Neuronal stem cell (in vitro differentiated cells): Measurements from ENCODE around the gene SERPIND1.

Source experiments
- DNase-seq: peaks from one replicate; pipeline ENCODE4 v3.0.0-alpha.2; 2013; ENCODE audit warnings: low spot score
- H2AFZ ChIP-seq: one replicate; pipeline ENCODE4 v1.6.1; 2013; ENCODE audit warnings: mild to moderate bottlenecking, low read length, inconsistent platforms
- H2AK5ac ChIP-seq: 2 replicates; pipeline ENCODE4 v1.6.1; 2013; ENCODE audit warnings: low read depth, mild to moderate bottlenecking, inconsistent platforms, low read length, moderate library complexity, mixed read lengths
- H2BK120ac ChIP-seq: 2 replicates; pipeline ENCODE4 v1.6.1; 2013; ENCODE audit warnings: low read depth, mild to moderate bottlenecking, inconsistent platforms, low read length, moderate library complexity, mixed read lengths
- H2BK12ac ChIP-seq: one replicate; pipeline ENCODE4 v1.6.1; 2013; ENCODE audit warnings: low read length, inconsistent platforms
- H2BK15ac ChIP-seq: 2 replicates; pipeline ENCODE4 v1.6.1; 2013; ENCODE audit warnings: mild to moderate bottlenecking, low read length, inconsistent platforms, mixed read lengths
- H2BK5ac ChIP-seq: one replicate; pipeline ENCODE4 v1.6.1; 2013; ENCODE audit warnings: inconsistent platforms, mild to moderate bottlenecking, low read length, moderate library complexity
- H3K14ac ChIP-seq: one replicate; pipeline ENCODE4 v1.6.1; 2013; ENCODE audit warnings: low read length, inconsistent platforms
- H3K18ac ChIP-seq: 2 replicates; pipeline ENCODE4 v1.6.1; 2013; ENCODE audit warnings: low read length, inconsistent platforms
- H3K23ac ChIP-seq: 2 replicates; pipeline ENCODE4 v1.6.1; 2013; ENCODE audit warnings: low read depth, mild to moderate bottlenecking, mixed read lengths, low read length, inconsistent platforms; ENCODE audit not compliant: poor library complexity
- H3K27ac ChIP-seq: replicated peaks from 3 replicates; pipeline ENCODE4 v1.5.1; 2013; ENCODE audit warnings: low read length, inconsistent platforms
- H3K27me3 ChIP-seq, 3 experiments: 2 replicates each; pipeline ENCODE4 v1.6.1; 2013; ENCODE audit warnings: low read length in 3 of 3, mild to moderate bottlenecking in 2 of 3, inconsistent platforms in 1 of 3, low read depth in 1 of 3, mixed read lengths in 1 of 3, moderate library complexity in 1 of 3; ENCODE audit not compliant: control insufficient read depth in 3 of 3, insufficient read depth in 3 of 3
- H3K36me3 ChIP-seq, 2 donors: replicated peaks in 1 of 2; 2 replicates each; pipeline ENCODE4 v1.6.1; 2013; ENCODE audit warnings: low read length in 2 of 2; ENCODE audit not compliant: control insufficient read depth in 2 of 2, insufficient read depth in 2 of 2
- H3K4ac ChIP-seq: 2 replicates; pipeline ENCODE4 v1.6.1; 2013; ENCODE audit warnings: inconsistent platforms, mild to moderate bottlenecking, low read length, moderate library complexity
- H3K4me1 ChIP-seq, 2 donors: 1 replicate in 1 of 2; 2 replicates in 1 of 2; pipeline ENCODE4 v1.6.1; 2013; ENCODE audit warnings: low read length in 2 of 2, low read depth in 1 of 2; ENCODE audit not compliant: control insufficient read depth in 2 of 2, insufficient read depth in 1 of 2
- H3K4me2 ChIP-seq: one replicate; pipeline ENCODE4 v1.6.1; 2013; ENCODE audit warnings: mild to moderate bottlenecking, low read length, inconsistent platforms; ENCODE audit not compliant: insufficient read depth, poor library complexity, severe bottlenecking
- H3K4me3 ChIP-seq, 2 donors: 2 replicates each; pipeline ENCODE4 v1.5.1; 2013; ENCODE audit warnings: low read length in 2 of 2, mild to moderate bottlenecking in 2 of 2, inconsistent platforms in 1 of 2, moderate library complexity in 1 of 2
- H3K79me1 ChIP-seq: one replicate; pipeline ENCODE4 v1.6.1; 2013; ENCODE audit warnings: low read depth, mild to moderate bottlenecking, inconsistent platforms, low read length, moderate library complexity
- H3K9ac ChIP-seq: one replicate; pipeline ENCODE4 v1.6.1; 2013; ENCODE audit warnings: mild to moderate bottlenecking, low read depth, low read length, inconsistent platforms; ENCODE audit not compliant: poor library complexity
- H3K9me3 ChIP-seq, 2 donors: replicated peaks in 1 of 2; 2 replicates each; pipeline versions ENCODE3 to v1.6.1; 2013; ENCODE audit warnings: low read length in 2 of 2, mild to moderate bottlenecking in 2 of 2, inconsistent platforms in 1 of 2, low read depth in 1 of 2, mixed read lengths in 1 of 2, moderate library complexity in 1 of 2; ENCODE audit not compliant: control insufficient read depth in 2 of 2, insufficient read depth in 1 of 2
- H4K8ac ChIP-seq: one replicate; pipeline ENCODE4 v1.6.1; 2013; ENCODE audit warnings: low read depth, mild to moderate bottlenecking, inconsistent platforms, low read length, moderate library complexity
- H4K91ac ChIP-seq: one replicate; pipeline ENCODE4 v1.6.1; 2013; ENCODE audit warnings: low read length, low read depth, mild to moderate bottlenecking, inconsistent platforms; ENCODE audit not compliant: poor library complexity
- WGBS, 2 donors: extraction: QIAGEN DNeasy Blood & Tissue Kit; methylation state at CpG; one replicate each; pipeline ENCODE4 v1.1.7; 2013; ENCODE audit warnings: missing lambda C conversion rate in 2 of 2, mixed read lengths in 1 of 2; ENCODE audit not compliant: insufficient read length in 2 of 2, insufficient replicate concordance in 1 of 2; ENCODE audit errors: extremely low coverage in 2 of 2; 5-methylcytosine and 5-hydroxymethylcytosine counted together

Gene SERPIND1

DNA sequence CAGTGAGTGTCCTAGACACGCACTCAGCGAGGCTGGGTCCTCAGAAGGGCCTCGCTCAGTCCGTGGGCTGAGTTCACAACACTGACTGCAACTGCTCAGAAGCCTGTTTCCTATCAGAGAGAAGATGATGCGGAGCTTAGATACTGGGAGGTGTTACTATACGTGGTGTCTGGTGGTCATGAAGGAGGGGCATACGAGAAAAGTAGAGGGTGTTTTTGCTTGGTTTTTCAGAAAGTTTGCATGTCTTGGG, 9.5 kb upstream of the SERPIND1 start:
- Histone ChIP-seq H3K4me3 (no peak overlapping the region), H3K4me2 (no peak overlapping the region), H3K27ac (no peak overlapping the region), H3K79me1 (no peaks in the 10 kb centered on the region), H2BK15ac (no peak overlapping the region), H3K18ac (no peak overlapping the region), H3K4ac (no peak overlapping the region), H3K4me1 (no peaks in the 10 kb centered on the region), H2BK5ac (no peak overlapping the region), H2BK120ac (no peak overlapping the region), H4K8ac (no peak overlapping the region), H3K23ac (no peak overlapping the region), H2BK12ac (no peak overlapping the region), H3K27me3 (no peaks in the 10 kb centered on the region), H3K9ac (no peak overlapping the region), H3K14ac (no peak overlapping the region), H3K9me3 (no peaks in the 10 kb centered on the region), H3K36me3 (peaks cover 20 to 57% of the 10 kb centered on the region in 2 donors), H2AFZ (no peak overlapping the region), H2AK5ac (no peak overlapping the region), H4K91ac (no peak overlapping the region)
- WGBS, 2 donors = no CpG with 5 or more reads among the region's 7 CpGs
- DNase-seq = no peak

DNA sequence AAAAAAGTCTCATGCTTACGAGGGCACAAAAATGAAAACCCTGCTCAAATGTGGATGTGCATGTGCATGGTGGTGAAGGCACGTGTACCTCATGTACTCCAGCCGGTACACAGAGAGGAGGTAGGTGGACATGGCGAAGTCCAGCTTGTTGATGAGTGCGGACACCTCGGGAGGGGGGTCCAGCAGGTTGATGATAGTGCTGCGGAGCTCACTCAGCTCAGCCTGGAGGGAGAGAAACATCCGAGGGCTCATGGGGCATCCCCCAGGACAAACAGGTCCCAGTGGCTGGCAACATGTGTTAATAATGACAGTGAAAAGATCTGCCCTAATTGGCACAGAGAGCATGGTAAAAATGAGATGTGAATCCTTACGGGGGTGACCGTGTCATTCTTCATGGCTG, 9.2 kb upstream of the SERPIND1 start:
- no peak overlapping the region for H2BK120ac ChIP-seq
- H3K4me1 ChIP-seq = no peaks in the 10 kb centered on the region
- no peak overlapping the region for H2BK5ac ChIP-seq
- H3K4me3 ChIP-seq = peak overlapping the region in 1 of 2 donors; percentile 53
- no peak overlapping the region for H4K91ac ChIP-seq
- no peak overlapping the region for H2AK5ac ChIP-seq
- peaks cover 20 to 57% of the 10 kb centered on the region in 2 donors for H3K36me3 ChIP-seq
- H3K27ac ChIP-seq = no peak overlapping the region
- no peak overlapping the region for H3K4ac ChIP-seq
- H2AFZ ChIP-seq = no peak overlapping the region
- H3K9ac ChIP-seq = no peak overlapping the region
- H3K23ac ChIP-seq = no peak overlapping the region
- H3K9me3 ChIP-seq = no peaks in the 10 kb centered on the region
- H3K18ac ChIP-seq = no peak overlapping the region
- no peaks in the 10 kb centered on the region for H3K27me3 ChIP-seq
- H3K79me1 ChIP-seq = no peaks in the 10 kb centered on the region
- H3K14ac ChIP-seq = no peak overlapping the region
- WGBS, 2 donors = no CpG with 5 or more reads among the region's 10 CpGs
- H2BK15ac ChIP-seq = no peak overlapping the region
- H3K4me2 ChIP-seq = no peak overlapping the region
- no peak for DNase-seq
- no peak overlapping the region for H2BK12ac ChIP-seq
- no peak overlapping the region for H4K8ac ChIP-seq

GRCh38 chr22:20765938-20766337, 8.0 kb upstream of the SERPIND1 start:
- Histone ChIP-seq H4K91ac (no peak overlapping the region), H4K8ac (no peak overlapping the region), H3K9me3 (no peaks in the 10 kb centered on the region), H3K4me1 (no peaks in the 10 kb centered on the region), H3K4ac (no peak overlapping the region), H2BK5ac (no peak overlapping the region), H3K79me1 (no peaks in the 10 kb centered on the region), H2AK5ac (no peak overlapping the region), H2BK15ac (no peak overlapping the region), H3K36me3 (peaks cover 18 to 45% of the 10 kb centered on the region in 2 donors), H3K9ac (no peak overlapping the region), H3K14ac (no peak overlapping the region), H2BK120ac (no peak overlapping the region), H3K4me2 (no peak overlapping the region), H3K23ac (no peak overlapping the region), H3K4me3 (no peak overlapping the region), H3K27ac (no peak overlapping the region), H2AFZ (no peak overlapping the region), H3K18ac (no peak overlapping the region), H3K27me3 (no peaks in the 10 kb centered on the region), H2BK12ac (no peak overlapping the region)
- WGBS, 2 donors = no CpG with 5 or more reads among the region's 2 CpGs
- no peak for DNase-seq

- Histone ChIP-seq H3K14ac (no peak overlapping the region), H3K4me2 (no peak overlapping the region), H2BK120ac (no peak overlapping the region), H2AK5ac (no peak overlapping the region), H3K79me1 (no peaks in the 10 kb centered on the region), H3K27me3 (no peaks in the 10 kb centered on the region), H3K4ac (no peak overlapping the region), H3K4me3 (no peak overlapping the region), H2BK5ac (no peak overlapping the region), H3K9ac (no peak overlapping the region), H3K36me3 (peaks cover 16 to 39% of the 10 kb centered on the region in 2 donors), H3K9me3 (no peaks in the 10 kb centered on the region), H2BK12ac (no peak overlapping the region), H3K4me1 (no peaks in the 10 kb centered on the region), H3K23ac (no peak overlapping the region), H3K27ac (no peak overlapping the region), H3K18ac (no peak overlapping the region), H4K8ac (no peak overlapping the region), H2BK15ac (no peak overlapping the region), H4K91ac (no peak overlapping the region), H2AFZ (no peak overlapping the region)
- DNase-seq = no peak
- no CpG with 5 or more reads among the region's 7 CpGs for WGBS, 2 donors
These were observed 7.4 kb upstream of the SERPIND1 start for GRCh38 chr22:20766530-20766929.
